Activated CD4-positive, alpha-beta T cell treated with anti-CD3 and anti-CD28 coated beads for 1 hour (primary cell): ENCODE data around the gene CYSRT1.

Experiments used
- DNase-seq: peaks from one replicate; pipeline ENCODE4 v3.0.0-alpha.2; 2020

The CYSRT1 gene

GRCh38 chr9:137213160-137214060 lies 11.6 kb upstream of the CYSRT1 start:
- DNase-seq: no peak

GRCh38 chr9:137214620-137215019 lies 10.4 kb upstream of the CYSRT1 start:
- no peak for DNase-seq

- DNase-seq: no peak
Measured at GRCh38 chr9:137215196-137215986, 9.6 kb upstream of the CYSRT1 start.

- no peak for DNase-seq
Measured at GRCh38 chr9:137216188-137216965, 8.6 kb upstream of the CYSRT1 start.

GRCh38 chr9:137217276-137218211 lies 7.4 kb upstream of the CYSRT1 start:
- no peak for DNase-seq

GRCh38 chr9:137218212-137218753 lies 6.7 kb upstream of the CYSRT1 start:
- DNase-seq: no peak

GRCh38 chr9:137218754-137219271 lies 6.2 kb upstream of the CYSRT1 start:
- no peak for DNase-seq

- no peak for DNase-seq
Measured at GRCh38 chr9:137219757-137220316, 5.1 kb upstream of the CYSRT1 start.

- no peak for DNase-seq
Measured at GRCh38 chr9:137220317-137221094, 4.5 kb upstream of the CYSRT1 start.

GRCh38 chr9:137221095-137221505 lies 3.9 kb upstream of the CYSRT1 start:
- no peak for DNase-seq

- DNase-seq: no peak
Measured at GRCh38 chr9:137221506-137222111, 3.4 kb upstream of the CYSRT1 start.

GRCh38 chr9:137222190-137223077 lies 2.5 kb upstream of the CYSRT1 start, which contains the start of gene RNF208:
Gene RNF208 (minus strand): TSS chr9:137222240. CDS start chr9:137221212, 1,028 bp downstream.
- no peak for DNase-seq

GRCh38 chr9:137223078-137223970 lies 1.6 kb upstream of the CYSRT1 start:
- peak; percentile 98 for DNase-seq

- no peak for DNase-seq
Measured at GRCh38 chr9:137225699-137226331, 841 bp downstream of the CYSRT1 start.

- no peak for DNase-seq
Measured at GRCh38 chr9:137226338-137227053, 1.5 kb downstream of the CYSRT1 start.
